ENCODE results near the gene TIMMDC1. TPM values are rescaled to one million over a fixed set of nuclear protein-coding genes. Genes with fewer than 3 reads are reported as not detected.

Gene TIMMDC1
- total RNA-seq, 1 donor from 2014 or later, result 211 TPM

- DNase-seq (ENCODE audit: low spot score), result no peak
- intact Hi-C loops (cut with DNase I), result no loop called here
These were observed 9.1 kb downstream of the TIMMDC1 start for GRCh38 chr3:119507404-119507803.

GRCh38 chr3:119508172-119508845 lies 10.0 kb downstream of the TIMMDC1 start:
- intact Hi-C loops (cut with DNase I), result no loop called here
- no peak for DNase-seq (ENCODE audit: low spot score)

DNA sequence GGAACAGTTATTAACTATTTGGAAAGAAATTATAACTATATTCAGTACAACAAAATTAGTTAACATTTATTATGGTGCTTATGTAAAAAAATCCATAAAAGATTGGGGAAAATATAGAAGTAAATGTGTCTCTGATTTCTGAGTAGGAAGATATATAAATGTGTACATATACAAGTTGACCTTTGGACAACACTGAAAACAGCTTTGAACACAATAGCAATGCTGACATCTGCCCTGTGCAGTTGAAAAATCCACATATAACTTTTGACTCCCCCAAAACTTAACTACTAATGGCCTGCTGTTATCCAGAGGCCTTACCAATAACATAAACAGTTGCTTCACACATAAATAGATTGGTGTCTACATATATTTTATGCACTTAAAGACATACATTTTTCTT lies 12.3 kb downstream of the TIMMDC1 start:
- DNase-seq (ENCODE audit: low spot score), result no peak

DNA sequence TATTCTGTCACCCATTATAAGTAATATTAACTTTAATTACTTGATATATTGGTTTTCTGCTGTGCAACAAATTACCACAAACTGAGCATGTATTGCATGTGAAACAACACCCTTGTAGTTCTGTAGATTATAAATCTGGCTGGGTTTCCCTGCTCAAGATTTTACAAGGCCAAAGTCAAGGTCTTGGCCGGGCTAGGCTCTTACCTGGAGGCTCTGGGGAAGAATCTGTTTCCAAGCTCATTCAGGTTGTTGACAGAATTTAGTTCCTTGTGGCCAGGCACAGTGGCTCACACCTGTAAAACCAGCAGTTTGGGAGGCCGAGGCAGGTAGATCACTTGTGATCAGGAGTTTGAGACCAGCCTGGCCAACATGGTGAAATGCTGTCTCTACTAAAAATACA lies 16.3 kb downstream of the TIMMDC1 start:
- DNase-seq (ENCODE audit: low spot score), result no peak

More for the DNA sequence above, 12.3 kb downstream of the TIMMDC1 start:
- intact Hi-C loops (cut with DNase I), result no loop called here

DNA sequence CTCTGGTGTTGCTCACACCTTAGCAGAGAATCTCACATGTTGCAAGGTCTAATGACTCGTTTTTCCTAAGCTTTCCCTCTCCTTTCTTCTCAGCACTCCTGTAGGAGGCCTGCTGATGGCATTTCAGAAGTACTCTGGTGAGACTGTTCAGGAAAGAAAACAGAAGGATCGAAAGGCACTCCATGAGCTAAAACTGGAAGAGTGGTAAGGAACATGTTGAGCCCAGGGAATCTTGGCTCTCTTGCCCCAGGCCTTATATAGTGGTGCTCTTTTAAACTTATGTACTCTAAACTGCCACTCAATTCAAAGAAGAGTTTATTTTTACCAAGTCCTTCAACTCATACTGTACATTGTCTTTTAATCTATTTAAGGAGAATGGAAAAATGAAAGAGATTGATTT lies 18.8 kb downstream of the TIMMDC1 start:
- no peak for DNase-seq (ENCODE audit: low spot score)

More for the DNA sequence above, 16.3 kb downstream of the TIMMDC1 start:
- intact Hi-C loops (cut with DNase I), result no loop called here

DNA sequence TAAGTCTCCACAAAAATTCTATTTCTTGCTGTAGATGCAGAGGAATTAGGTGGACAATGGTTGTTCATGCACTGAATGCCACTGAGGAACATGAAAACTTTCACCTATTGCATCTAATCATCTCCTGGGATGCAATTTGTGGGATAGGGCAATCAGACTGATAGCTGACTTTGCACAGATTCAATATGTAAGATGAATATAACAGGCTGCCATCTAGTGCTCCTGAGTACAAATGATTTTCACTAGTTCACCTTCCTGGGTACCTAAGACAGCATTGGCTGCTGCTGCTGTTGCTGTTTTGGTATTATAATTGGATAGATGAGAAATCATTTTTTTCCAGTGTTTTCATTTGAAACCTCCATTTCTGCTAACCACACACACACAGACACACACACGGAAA lies 19.7 kb downstream of the TIMMDC1 start:
- DNase-seq (ENCODE audit: low spot score), result no peak
- intact Hi-C loops (cut with DNase I), result no loop called here

More for the DNA sequence above, 18.8 kb downstream of the TIMMDC1 start:
- intact Hi-C loops (cut with DNase I), result no loop called here

- intact Hi-C loops (cut with DNase I), result loop anchor here (5.0 kb wide), 1 partner anchor 157 kb away; no protein-coding TSS in a partner anchor
- no peak for DNase-seq (ENCODE audit: low spot score)
These were observed 26.8 kb downstream of the TIMMDC1 start for GRCh38 chr3:119524931-119525662.

- intact Hi-C loops (cut with DNase I), result loop anchor here (5.0 kb wide), 1 partner anchor 155 kb away; no protein-coding TSS in a partner anchor
- no peak for DNase-seq (ENCODE audit: low spot score)
These were observed 29.4 kb downstream of the TIMMDC1 start for GRCh38 chr3:119527714-119528113.

- no peak for DNase-seq (ENCODE audit: low spot score)
- intact Hi-C loops (cut with DNase I), result loop anchor here (5.0 kb wide), 1 partner anchor 152 kb away; no protein-coding TSS in a partner anchor
These were observed 31.5 kb downstream of the TIMMDC1 start for GRCh38 chr3:119529883-119530282.

DNA sequence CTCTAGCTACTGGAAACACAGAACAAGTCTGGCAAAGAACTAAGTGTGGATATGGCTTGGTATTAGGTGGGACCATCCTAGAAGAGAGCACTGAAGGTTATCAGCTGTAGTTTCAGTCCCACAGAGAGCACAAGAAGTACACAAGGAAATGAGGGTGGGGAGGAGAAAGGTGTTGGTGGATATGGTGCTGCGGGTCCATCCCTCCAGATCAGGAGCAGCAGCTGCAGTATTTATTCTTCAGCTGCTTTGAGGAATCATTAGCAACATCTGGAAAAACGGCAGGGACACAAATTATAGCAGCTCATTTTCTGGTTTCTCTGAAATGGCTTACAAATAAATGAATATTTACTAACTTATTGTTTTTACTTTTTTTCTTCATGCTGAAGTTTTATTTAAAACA lies 32.1 kb downstream of the TIMMDC1 start:
- no peak for DNase-seq (ENCODE audit: low spot score)
- intact Hi-C loops (cut with DNase I), result no loop called here

DNA sequence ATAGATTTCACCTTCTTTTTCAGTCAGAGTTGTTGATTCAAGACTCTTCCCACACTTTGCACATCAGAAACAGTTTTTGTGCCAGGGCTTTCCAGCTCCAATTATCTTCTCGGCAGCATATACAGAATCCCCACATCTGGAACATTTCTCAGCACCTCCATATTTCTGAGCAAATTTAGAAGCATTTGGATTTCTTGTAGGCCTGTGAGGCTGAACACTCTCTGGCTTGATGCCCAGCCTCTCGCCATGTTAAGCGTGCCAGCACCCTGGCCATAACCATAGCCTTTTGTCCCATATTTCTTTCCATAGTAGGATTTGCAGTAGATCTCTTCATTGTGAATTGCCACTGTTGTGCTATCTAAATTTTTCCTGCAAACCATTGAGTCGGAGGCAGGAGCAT lies 32.8 kb downstream of the TIMMDC1 start:
- DNase-seq (ENCODE audit: low spot score), result no peak
- intact Hi-C loops (cut with DNase I), result no loop called here

GRCh38 chr3:119534296-119534695 lies 35.9 kb downstream of the TIMMDC1 start:
- intact Hi-C loops (cut with DNase I), result no loop called here
- DNase-seq (ENCODE audit: low spot score), result no peak

DNA sequence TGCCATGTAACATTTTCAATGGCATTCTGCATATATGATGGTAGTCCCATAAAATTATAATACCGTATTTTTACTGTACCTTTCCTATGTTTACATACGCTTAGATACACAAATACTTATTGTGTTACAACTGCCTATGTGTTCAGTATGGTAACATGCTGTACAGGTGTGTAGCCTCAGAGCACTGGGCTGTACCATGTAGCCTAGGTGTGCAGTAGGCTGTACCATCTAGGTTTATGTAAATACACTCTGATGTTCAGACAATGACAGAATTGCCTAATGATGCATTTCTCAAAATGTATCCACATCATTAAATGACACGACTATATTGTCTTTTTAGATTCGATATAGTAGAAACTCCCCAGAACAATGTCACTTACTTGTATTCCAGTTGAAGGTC lies 38.4 kb downstream of the TIMMDC1 start:
- intact Hi-C loops (cut with DNase I), result no loop called here

DNA sequence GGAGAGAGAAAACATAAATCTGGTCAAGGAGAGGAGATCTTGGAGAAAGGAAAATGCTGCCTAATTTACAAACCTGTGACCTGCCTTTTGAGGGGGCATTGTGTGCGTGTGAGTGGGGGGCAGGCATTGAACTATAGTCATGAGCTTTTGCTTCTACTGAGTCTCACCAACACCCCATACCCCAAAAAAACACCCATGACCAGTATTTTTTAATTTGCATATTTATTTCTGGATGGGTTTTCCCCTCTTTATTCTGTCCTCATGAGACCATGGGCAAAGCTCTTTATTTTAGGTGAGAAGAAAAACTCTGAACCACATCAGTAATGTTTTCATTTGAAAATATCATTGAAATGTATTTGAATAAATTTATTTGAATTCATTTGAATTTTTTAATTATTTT lies 40.4 kb downstream of the TIMMDC1 start:
- intact Hi-C loops (cut with DNase I), result no loop called here
- DNase-seq (ENCODE audit: low spot score), result no peak

More for the DNA sequence above, 38.4 kb downstream of the TIMMDC1 start:
- no peak for DNase-seq (ENCODE audit: low spot score)

DNA sequence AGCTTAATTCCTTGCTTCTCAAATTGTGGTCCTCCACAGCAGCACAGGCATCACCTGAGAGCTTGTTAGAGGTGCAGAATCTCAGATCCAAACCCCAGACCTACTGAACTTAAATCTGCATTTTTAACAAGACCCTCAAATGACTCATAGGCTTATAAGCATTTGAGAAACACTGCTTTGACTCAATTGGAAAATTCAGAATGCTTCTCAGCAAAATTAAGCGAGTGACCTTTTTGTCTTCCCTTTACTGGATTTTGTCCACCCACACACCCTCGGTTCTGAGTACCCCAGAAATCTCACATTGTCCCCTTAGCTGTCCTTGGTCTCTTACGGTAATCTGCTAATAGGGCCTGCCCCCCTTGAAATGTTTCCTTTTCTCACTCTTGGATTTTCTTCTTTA lies 43.2 kb downstream of the TIMMDC1 start:
- DNase-seq (ENCODE audit: low spot score), result no peak
- intact Hi-C loops (cut with DNase I), result no loop called here

- intact Hi-C loops (cut with DNase I), result no loop called here
- DNase-seq (ENCODE audit: low spot score), result no peak
These were observed 43.9 kb downstream of the TIMMDC1 start for GRCh38 chr3:119542168-119542767.

GRCh38 chr3:119543147-119543546 lies 44.8 kb downstream of the TIMMDC1 start:
- intact Hi-C loops (cut with DNase I), result no loop called here
- no peak for DNase-seq (ENCODE audit: low spot score)

- intact Hi-C loops (cut with DNase I), result no loop called here
- no peak for DNase-seq (ENCODE audit: low spot score)
These were observed 48.9 kb downstream of the TIMMDC1 start for GRCh38 chr3:119547227-119547626.

DNA sequence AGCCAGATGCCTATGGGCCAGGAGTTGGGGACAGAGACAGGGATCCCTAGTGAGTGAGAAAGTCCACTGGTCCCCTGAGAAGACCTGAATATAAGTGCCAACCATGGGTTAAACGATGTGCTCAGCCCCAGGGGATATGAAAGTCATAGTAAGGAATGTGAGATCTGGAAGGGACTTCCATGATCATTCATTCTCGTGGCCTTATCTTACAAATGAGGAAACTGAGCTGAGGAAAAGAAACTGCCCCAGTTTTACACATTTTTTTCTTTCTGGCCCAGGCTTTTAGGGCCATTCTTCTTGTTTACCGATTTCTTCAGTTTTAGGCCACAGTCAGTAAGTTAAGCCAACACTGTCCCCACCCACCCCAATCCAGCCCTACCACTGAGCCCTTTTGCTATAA lies 50.0 kb downstream of the TIMMDC1 start:
- DNase-seq (ENCODE audit: low spot score), result no peak
- intact Hi-C loops (cut with DNase I), result no loop called here

DNA sequence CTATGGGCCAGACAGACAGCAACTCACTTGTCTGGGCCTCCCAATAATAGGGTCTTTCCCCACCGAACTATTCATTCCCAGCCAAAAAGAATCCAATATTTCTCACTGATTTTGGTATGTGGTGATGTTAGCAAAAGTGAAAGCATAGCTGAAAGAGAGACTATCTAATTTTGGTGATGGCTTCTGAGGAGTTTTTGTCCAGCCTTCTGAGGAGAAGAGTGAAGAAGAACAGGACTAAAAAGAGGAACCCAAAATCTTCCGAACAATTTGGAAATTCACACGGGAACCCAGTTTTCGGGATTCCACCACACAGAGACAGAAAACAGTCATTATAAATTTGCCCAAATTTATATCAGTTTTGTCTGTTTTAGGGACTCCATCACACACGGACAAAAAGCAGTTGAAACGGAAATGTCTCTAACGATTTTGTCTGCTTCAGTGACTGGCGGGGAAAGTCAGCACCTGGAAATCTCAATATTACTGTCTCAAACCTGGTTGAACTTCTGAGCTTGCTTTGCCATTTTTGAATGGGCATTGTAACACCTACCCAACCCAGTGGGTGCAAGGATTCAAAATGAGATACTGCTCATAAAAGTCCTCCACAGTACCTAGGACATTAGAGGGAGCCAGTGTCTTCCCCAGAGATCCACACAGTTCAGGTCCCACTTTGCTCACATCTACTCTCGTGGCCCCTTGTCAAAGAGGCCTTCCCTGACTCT lies 52.0 kb downstream of the TIMMDC1 start:
- DNase-seq (ENCODE audit: low spot score), result no peak
- intact Hi-C loops (cut with DNase I), result no loop called here

All from cardiac septum (tissue), 1 donor.